Natural killer cell (primary cell): ENCODE measurements around the gene PTPRN2. TPM values are rescaled to one million over a fixed set of nuclear protein-coding genes. Genes with fewer than 3 reads are reported as not detected.

Experiments
- ATAC-seq, 3 donors: fragments of 150-1000 bp in 2 of 3; fragments of 200-7000 bp in 1 of 3; cut with Tn5 transposase; 1 replicate in 1 of 3; 2 replicates in 2 of 3; pipeline ENCODE4 v1.10.0; 2021; ENCODE audit warnings: mild to moderate bottlenecking in 2 of 3, moderate library complexity in 2 of 3
- DNase-seq, 2 donors: peaks; one replicate each; pipeline versions ENCODE4 v3.0.0 to v3.0.0-alpha.2; 2013 to 2021; ENCODE audit warnings: mixed read lengths in 1 of 2
- H3K27ac ChIP-seq: one replicate; pipeline ENCODE4 v1.5.1; 2013; ENCODE audit warnings: mild to moderate bottlenecking, low read length
- H3K27me3 ChIP-seq: one replicate; pipeline ENCODE4 v1.6.1; 2013; ENCODE audit warnings: low read length; ENCODE audit not compliant: control insufficient read depth, insufficient read depth
- H3K36me3 ChIP-seq: one replicate; pipeline ENCODE4 v1.6.1; 2013; ENCODE audit warnings: low read length; ENCODE audit not compliant: control insufficient read depth, insufficient read depth
- H3K4me1 ChIP-seq: one replicate; pipeline ENCODE4 v1.6.1; 2013; ENCODE audit warnings: low read length; ENCODE audit not compliant: control insufficient read depth, insufficient read depth
- H3K4me3 ChIP-seq: one replicate; pipeline ENCODE4 v1.5.1; 2013; ENCODE audit warnings: low read length
- H3K9me3 ChIP-seq: one replicate; pipeline ENCODE4 v1.6.1; 2013; ENCODE audit warnings: low read length; ENCODE audit not compliant: control insufficient read depth, insufficient read depth
- H3K27ac Mint-ChIP-seq, 2 donors: one replicate each; pipeline ENCODE4 v1.8.0; 2022; ENCODE audit warnings: mild to moderate bottlenecking in 2 of 2, mixed read lengths in 2 of 2, moderate library complexity in 1 of 2
- H3K27me3 Mint-ChIP-seq, 2 donors: one replicate each; pipeline ENCODE4 v1.8.0; 2022; ENCODE audit warnings: low read depth in 2 of 2, mixed read lengths in 2 of 2
- H3K36me3 Mint-ChIP-seq: one replicate; pipeline ENCODE4 v1.8.0; 2022; ENCODE audit warnings: mixed read lengths
- H3K4me1 Mint-ChIP-seq, 2 donors: one replicate each; pipeline ENCODE4 v1.8.0; 2022; ENCODE audit warnings: mixed read lengths in 2 of 2
- H3K4me3 Mint-ChIP-seq: one replicate; pipeline ENCODE4 v1.8.0; 2022; ENCODE audit warnings: mild to moderate bottlenecking, moderate library complexity, mixed read lengths
- H3K9me3 Mint-ChIP-seq, 2 donors: one replicate each; pipeline ENCODE4 v1.8.0; 2022; ENCODE audit warnings: mixed read lengths in 2 of 2
- CTCF ChIP-seq: fragments of 200-600 bp; IDR thresholded peaks from one replicate; pipeline ENCODE4 v1.8.0; 2022; ENCODE audit warnings: antibody characterized with exemption
- WGBS: methylation state at CpG from one replicate; pipeline ENCODE4 v1.1.7; 2013; ENCODE audit warnings: missing lambda C conversion rate; ENCODE audit not compliant: insufficient coverage; 5-methylcytosine and 5-hydroxymethylcytosine counted together
- intact Hi-C: fragments of 100-400 bp; cut with micrococcal nuclease; formaldehyde crosslinking; loops from one replicate; pipeline ENCODE4 v1.14.2; 2022
- total RNA-seq, 4 donors: library from RNA; stranded (reverse); fragments of 120-200 nt in 1 of 4; gene quantifications; one replicate each; pipeline versions ENCODE4 v1.2.3 to v1.2.4, GENCODE V29; 2013 to 2022

PTPRN2 gene
- total RNA-seq, 3 donors from 2014 or later (not counting 1 experiment from before 2014, with no cell fraction given): 1.3 to 2.5 (median 1.9) TPM

DNA sequence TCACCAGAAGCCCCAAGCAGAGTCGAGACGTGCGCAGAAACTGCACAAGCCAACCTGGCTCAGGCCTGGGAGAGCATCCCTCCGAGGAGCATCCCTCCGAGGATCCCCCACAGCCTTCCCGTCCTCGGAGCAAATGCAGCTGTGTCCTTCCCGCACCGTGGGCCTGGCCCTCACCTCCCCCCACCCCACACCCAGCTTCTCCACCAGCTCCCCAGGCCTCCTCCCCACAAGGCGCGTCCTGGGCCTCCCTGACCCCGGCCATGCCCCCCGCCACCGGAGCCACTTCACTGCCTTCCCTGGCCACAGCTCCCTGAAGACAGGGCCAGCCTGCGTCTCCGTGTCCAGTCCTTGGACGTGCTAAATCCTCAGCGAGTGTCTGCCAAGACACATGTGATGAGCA lies 60.6 kb downstream of the PTPRN2 start:
- peaks cover 6% of the 10 kb centered on the region for H3K9me3 ChIP-seq
- Mint-ChIP-seq H3K27ac (no peak overlapping the region), H3K9me3 (no peaks in the 10 kb centered on the region), H3K36me3 (no peaks in the 10 kb centered on the region), H3K4me1 (no peaks in the 10 kb centered on the region), H3K27me3 (no peaks in the 10 kb centered on the region), H3K4me3 (no peak overlapping the region)
- intact Hi-C loops: no loop called here
- no peak for DNase-seq
- no peaks in the 10 kb centered on the region for H3K4me1 ChIP-seq
- H3K27me3 ChIP-seq: no peaks in the 10 kb centered on the region
- H3K36me3 ChIP-seq: no peaks in the 10 kb centered on the region
- no peak for ATAC-seq
- TF ChIP-seq CTCF: no peak
- H3K4me3 ChIP-seq: no peak overlapping the region
- no peak overlapping the region for H3K27ac ChIP-seq
- 93% methylated on average over 18 of the region's 18 CpGs for WGBS

GRCh38 chr7:158526531-158526930 lies 61.1 kb downstream of the PTPRN2 start:
- peaks cover 6% of the 10 kb centered on the region for H3K9me3 ChIP-seq
- no peak overlapping the region for H3K4me3 ChIP-seq
- no peak for TF ChIP-seq CTCF
- no peaks in the 10 kb centered on the region for H3K36me3 ChIP-seq
- intact Hi-C loops: no loop called here
- Mint-ChIP-seq H3K4me3 (no peak overlapping the region), H3K36me3 (no peaks in the 10 kb centered on the region), H3K4me1 (no peaks in the 10 kb centered on the region), H3K9me3 (no peaks in the 10 kb centered on the region), H3K27ac (no peak overlapping the region), H3K27me3 (no peaks in the 10 kb centered on the region)
- H3K27me3 ChIP-seq: no peaks in the 10 kb centered on the region
- H3K4me1 ChIP-seq: no peaks in the 10 kb centered on the region
- no peak for ATAC-seq
- WGBS: 94% methylated on average over 8 of the region's 9 CpGs
- no peak for DNase-seq
- H3K27ac ChIP-seq: no peak overlapping the region

GRCh38 chr7:158525648-158526484 lies 61.8 kb downstream of the PTPRN2 start:
- intact Hi-C loops: no loop called here
- Histone ChIP-seq H3K27me3 (no peaks in the 10 kb centered on the region), H3K4me1 (no peaks in the 10 kb centered on the region), H3K4me3 (no peak overlapping the region), H3K27ac (no peak overlapping the region), H3K9me3 (peaks cover 6% of the 10 kb centered on the region), H3K36me3 (no peaks in the 10 kb centered on the region)
- Mint-ChIP-seq H3K4me3 (no peak overlapping the region), H3K36me3 (no peaks in the 10 kb centered on the region), H3K27me3 (no peaks in the 10 kb centered on the region), H3K4me1 (no peaks in the 10 kb centered on the region), H3K9me3 (no peaks in the 10 kb centered on the region), H3K27ac (no peak overlapping the region)
- 86% methylated on average over 28 of the region's 29 CpGs for WGBS
- ATAC-seq (no peak), DNase-seq (no peak)
- TF ChIP-seq CTCF: no peak
